OCI-LY1 (cell line): ENCODE data around the gene ACSL4.

Experiments
- EZH2 ChIP-seq: fragments of 200-600 bp; sonication (generic), shearing (Covaris generic); IDR thresholded peaks from 2 replicates; pipeline ENCODE4 v1.8.0; 2017; ENCODE audit warnings: borderline replicate concordance, mixed run types, mild to moderate bottlenecking, antibody characterized with exemption, low read length, moderate library complexity, mixed read lengths
- TF ChIP-seq, protein P1 (sequence below): fragments of 200-600 bp; sonication (generic), shearing (Covaris generic); IDR thresholded peaks from 2 replicates; pipeline ENCODE4 v1.5.1; 2017; ENCODE audit warnings: mild to moderate bottlenecking, antibody characterized with exemption, low read length, moderate library complexity, mixed read lengths

DNA sequence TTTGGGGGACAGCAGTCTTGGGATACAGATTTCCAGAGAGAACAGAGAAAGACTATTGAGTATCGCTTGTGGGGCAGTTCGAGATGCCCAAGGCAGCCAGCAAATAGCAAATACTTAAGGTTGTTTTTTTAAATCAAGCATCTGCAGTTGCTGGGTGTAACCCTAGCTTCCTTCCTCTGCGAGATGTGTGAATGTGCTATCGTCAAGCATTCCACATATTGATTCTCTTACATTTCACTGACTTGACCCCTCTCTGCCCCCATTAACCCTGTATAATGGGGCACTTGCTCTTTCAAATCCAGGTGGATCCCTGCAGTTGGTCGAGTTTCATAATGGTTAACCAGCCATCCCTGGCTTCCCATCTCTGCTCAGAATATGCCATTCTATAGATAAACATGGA lies 131.6 kb downstream of the ACSL4 start:
- TF ChIP-seq, protein P1, sequence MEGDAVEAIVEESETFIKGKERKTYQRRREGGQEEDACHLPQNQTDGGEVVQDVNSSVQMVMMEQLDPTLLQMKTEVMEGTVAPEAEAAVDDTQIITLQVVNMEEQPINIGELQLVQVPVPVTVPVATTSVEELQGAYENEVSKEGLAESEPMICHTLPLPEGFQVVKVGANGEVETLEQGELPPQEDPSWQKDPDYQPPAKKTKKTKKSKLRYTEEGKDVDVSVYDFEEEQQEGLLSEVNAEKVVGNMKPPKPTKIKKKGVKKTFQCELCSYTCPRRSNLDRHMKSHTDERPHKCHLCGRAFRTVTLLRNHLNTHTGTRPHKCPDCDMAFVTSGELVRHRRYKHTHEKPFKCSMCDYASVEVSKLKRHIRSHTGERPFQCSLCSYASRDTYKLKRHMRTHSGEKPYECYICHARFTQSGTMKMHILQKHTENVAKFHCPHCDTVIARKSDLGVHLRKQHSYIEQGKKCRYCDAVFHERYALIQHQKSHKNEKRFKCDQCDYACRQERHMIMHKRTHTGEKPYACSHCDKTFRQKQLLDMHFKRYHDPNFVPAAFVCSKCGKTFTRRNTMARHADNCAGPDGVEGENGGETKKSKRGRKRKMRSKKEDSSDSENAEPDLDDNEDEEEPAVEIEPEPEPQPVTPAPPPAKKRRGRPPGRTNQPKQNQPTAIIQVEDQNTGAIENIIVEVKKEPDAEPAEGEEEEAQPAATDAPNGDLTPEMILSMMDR: no peak
- TF ChIP-seq EZH2: no peak
